Posterior vena cava (tissue), 2 donors: ENCODE data around the gene SEL1L2. TPM values are rescaled to one million over a fixed set of nuclear protein-coding genes. Genes with fewer than 3 reads are reported as not detected.

ENCODE experiments used
- DNase-seq: peaks from one replicate; pipeline ENCODE4 v3.0.0-alpha.2; 2020; ENCODE audit warnings: low spot score
- intact Hi-C, 2 donors: fragments of 100-400 bp; cut with DNase I; formaldehyde crosslinking; loops; one replicate each; pipeline versions ENCODE4 v1.14.1 to v1.14.2; 2022 to 2023
- total RNA-seq, 2 donors: library from RNA; stranded (reverse); fragmentation: NEBNext Ultra II Directional; extraction: Animal tissue kit (Norgen Biotek cat#: 25700); gene quantifications; one replicate each; pipeline ENCODE4 v1.2.1, GENCODE V29; 2021
- donor health status: DM: yes; HTN: yes; CAD: no.
- donor health status: DM: yes; HTN: yes; CAD: no.

The SEL1L2 gene
- total RNA-seq, 2 donors from 2014 or later = 6.0 to 16.1 TPM

- intact Hi-C loops = loop anchor here in 1 of 2 donors (10.0 kb wide), 1 partner anchor 62 kb away; no protein-coding TSS in a partner anchor
- no peak for DNase-seq
These were observed 53.4 kb downstream of the SEL1L2 start for GRCh38 chr20:13936781-13937576.

GRCh38 chr20:13934992-13935894 lies 55.2 kb downstream of the SEL1L2 start:
- DNase-seq = no peak
- intact Hi-C loops = loop anchor here in 1 of 2 donors (10.0 kb wide), 1 partner anchor 60 kb away; no protein-coding TSS in a partner anchor

GRCh38 chr20:13930281-13930680 lies 60.1 kb downstream of the SEL1L2 start:
- DNase-seq = no peak
- intact Hi-C loops = loop anchor here in 1 of 2 donors (10.0 kb wide), 1 partner anchor 55 kb away; no protein-coding TSS in a partner anchor

- no peak for DNase-seq
These were observed 60.6 kb downstream of the SEL1L2 start for GRCh38 chr20:13929836-13930235.

GRCh38 chr20:13928901-13929300 lies 61.5 kb downstream of the SEL1L2 start:
- DNase-seq = no peak
- intact Hi-C loops = no loop called here

More at GRCh38 chr20:13929836-13930235, 60.6 kb downstream of the SEL1L2 start:
- intact Hi-C loops = loop anchor here in 1 of 2 donors (10.0 kb wide), 1 partner anchor 55 kb away; no protein-coding TSS in a partner anchor

- intact Hi-C loops = no loop called here
- no peak for DNase-seq
These were observed 63.2 kb downstream of the SEL1L2 start for GRCh38 chr20:13927171-13927570.

- DNase-seq = no peak
- intact Hi-C loops = no loop called here
These were observed 68.2 kb downstream of the SEL1L2 start for GRCh38 chr20:13922241-13922640.

- intact Hi-C loops = no loop called here
- no peak for DNase-seq
These were observed 75.1 kb downstream of the SEL1L2 start for GRCh38 chr20:13915284-13915683.

- intact Hi-C loops = no loop called here
- DNase-seq = no peak
These were observed 76.8 kb downstream of the SEL1L2 start for GRCh38 chr20:13913572-13913971.

- intact Hi-C loops = no loop called here
- no peak for DNase-seq
These were observed 77.3 kb downstream of the SEL1L2 start for GRCh38 chr20:13913131-13913530.

- intact Hi-C loops = no loop called here
- DNase-seq = no peak
These were observed 79.9 kb downstream of the SEL1L2 start for GRCh38 chr20:13910492-13910891.

- intact Hi-C loops = no loop called here
- DNase-seq = no peak
These were observed 81.3 kb downstream of the SEL1L2 start for GRCh38 chr20:13909067-13909466.

- intact Hi-C loops = no loop called here
- DNase-seq = no peak
These were observed 85.6 kb downstream of the SEL1L2 start for GRCh38 chr20:13904766-13905165.

- no peak for DNase-seq
- intact Hi-C loops = no loop called here
These were observed 89.9 kb downstream of the SEL1L2 start for GRCh38 chr20:13900496-13900895.

- intact Hi-C loops = no loop called here
These were observed 92.3 kb downstream of the SEL1L2 start for GRCh38 chr20:13898012-13898612.

GRCh38 chr20:13891575-13891974 lies 98.8 kb downstream of the SEL1L2 start:
- no peak for DNase-seq
- intact Hi-C loops = no loop called here

More at GRCh38 chr20:13898012-13898612, 92.3 kb downstream of the SEL1L2 start:
- no peak for DNase-seq

- intact Hi-C loops = no loop called here
- DNase-seq = no peak
These were observed 105.6 kb downstream of the SEL1L2 start for GRCh38 chr20:13884803-13885202.

- DNase-seq = no peak
- intact Hi-C loops = no loop called here
These were observed 107.0 kb downstream of the SEL1L2 start for GRCh38 chr20:13883425-13883824.

- intact Hi-C loops = loop anchor here in 1 of 2 donors (10.0 kb wide), 1 partner anchor 56 kb away; no protein-coding TSS in a partner anchor
- no peak for DNase-seq
These were observed 111.8 kb downstream of the SEL1L2 start for GRCh38 chr20:13878566-13878965.
